NCI-H146 treated with DMSO at 0.1 percent for 48 hours (cell line): ENCODE measurements around the gene GTF2A1L.
"Not testable (repeated sequence)": the region's sequence is repeated elsewhere in the genome, so short reads cannot be mapped to it uniquely, and the experiment has no call there.

Source experiments
- DNase-seq: peaks from one replicate; lab custom pipeline; 2025; ENCODE audit not compliant: unreplicated experiment; lab: John Stamatoyannopoulos, UW

Gene GTF2A1L

GRCh38 chr2:48695991-48696390, 78.3 kb downstream of the GTF2A1L start:
- DNase-seq, result no peak

DNA sequence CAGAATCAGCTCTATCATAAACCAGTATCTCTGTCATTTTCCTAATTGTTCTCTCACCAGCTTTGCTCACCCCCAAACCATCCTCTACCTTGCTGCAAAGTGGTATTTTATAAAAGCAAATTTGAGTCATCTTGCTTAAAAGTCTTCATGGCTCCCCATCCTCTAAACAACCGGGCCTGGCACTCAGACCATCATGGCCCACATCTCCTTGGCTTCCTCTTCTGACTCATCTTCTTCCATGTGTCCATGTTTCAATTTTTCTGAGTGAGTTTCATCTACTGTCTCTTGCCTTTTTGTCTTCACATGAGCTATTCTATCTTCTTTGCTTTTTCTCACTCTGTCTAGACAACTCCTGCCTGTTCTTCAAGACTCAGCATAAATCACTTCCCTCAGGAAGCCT, 79.2 kb downstream of the GTF2A1L start:
- no peak for DNase-seq

DNA sequence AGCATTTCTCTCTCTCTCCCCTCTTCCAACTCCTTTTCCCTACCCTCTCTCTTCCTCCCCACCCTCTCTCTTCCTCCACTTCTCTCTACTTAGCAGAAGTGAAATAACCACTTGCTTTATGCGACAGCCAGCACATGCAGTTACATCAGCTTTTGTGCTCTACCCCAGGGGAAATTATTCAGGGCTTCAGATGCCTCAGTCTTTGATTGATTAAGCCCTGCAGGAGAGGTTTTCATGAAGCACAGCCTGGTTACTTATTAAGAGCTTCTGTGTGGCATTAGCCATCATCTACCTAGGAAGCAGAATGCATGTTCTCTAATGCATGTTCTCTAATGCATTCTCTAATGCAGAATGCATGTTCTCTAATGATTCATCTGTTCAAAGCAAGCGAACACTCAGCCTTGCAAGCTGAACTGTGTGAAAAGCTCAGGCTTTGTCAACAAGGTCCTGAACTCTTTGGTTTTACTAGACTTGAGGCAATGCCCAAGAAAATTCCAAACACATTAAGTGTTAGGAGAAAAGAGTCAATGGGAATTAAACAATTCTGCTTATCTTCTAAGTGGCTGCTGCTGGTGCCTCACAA, 81.8 kb downstream of the GTF2A1L start:
- DNase-seq, result no peak

GRCh38 chr2:48703621-48704020, 86.0 kb downstream of the GTF2A1L start:
- not testable (repeated sequence) for DNase-seq

- DNase-seq, result no peak
These were observed 89.8 kb downstream of the GTF2A1L start for GRCh38 chr2:48707466-48707865.

DNA sequence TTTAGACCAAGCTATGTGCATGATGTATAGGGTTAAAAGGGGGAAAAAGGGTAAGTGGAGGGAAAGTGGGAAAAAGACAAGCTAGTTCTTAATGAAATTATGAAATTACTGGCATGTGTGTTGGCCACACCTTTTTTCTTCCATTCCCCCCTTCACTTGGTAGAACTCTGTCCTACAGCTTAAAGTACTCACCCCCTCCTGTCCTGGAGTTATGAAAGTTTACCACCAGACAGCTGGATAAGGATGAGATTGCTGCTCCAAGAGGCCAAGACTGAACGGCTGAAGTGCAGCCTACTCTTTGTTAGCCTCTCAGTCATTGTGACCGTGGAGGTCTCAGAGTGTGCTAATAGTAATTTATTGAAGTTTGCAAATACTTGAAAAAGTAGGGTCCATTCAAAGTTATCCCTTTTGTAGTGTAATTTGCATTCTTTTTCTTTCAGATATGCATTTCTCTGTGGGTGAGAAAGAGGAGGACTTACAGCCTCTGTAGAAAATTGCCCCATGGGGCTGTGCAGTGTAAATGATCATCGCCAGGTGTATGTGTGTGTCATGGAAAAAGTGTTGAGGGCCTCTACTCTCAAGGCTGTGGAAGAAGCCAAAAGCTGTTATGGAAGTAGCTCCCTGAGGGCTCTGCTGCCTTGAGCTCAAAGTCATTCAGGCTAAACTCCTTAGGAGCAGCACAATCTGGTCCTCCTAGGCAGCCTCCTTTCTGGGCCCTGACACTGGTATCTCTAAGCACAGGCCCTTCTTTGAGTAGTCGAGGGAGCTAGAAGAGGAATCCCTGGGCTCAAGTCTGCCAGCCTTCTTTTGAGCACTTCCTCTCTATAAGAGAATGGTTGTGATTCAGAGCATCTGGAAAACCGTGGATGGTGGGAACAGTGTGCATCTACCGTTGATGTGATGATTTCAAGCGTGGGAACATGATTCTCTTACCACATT, 91.7 kb downstream of the GTF2A1L start:
- DNase-seq, result no peak

- no peak for DNase-seq
These were observed 93.7 kb downstream of the GTF2A1L start for GRCh38 chr2:48711343-48711742.

GRCh38 chr2:48712151-48712550, 94.5 kb downstream of the GTF2A1L start:
- no peak for DNase-seq

GRCh38 chr2:48713647-48714046, 96.0 kb downstream of the GTF2A1L start:
- DNase-seq, result no peak

DNA sequence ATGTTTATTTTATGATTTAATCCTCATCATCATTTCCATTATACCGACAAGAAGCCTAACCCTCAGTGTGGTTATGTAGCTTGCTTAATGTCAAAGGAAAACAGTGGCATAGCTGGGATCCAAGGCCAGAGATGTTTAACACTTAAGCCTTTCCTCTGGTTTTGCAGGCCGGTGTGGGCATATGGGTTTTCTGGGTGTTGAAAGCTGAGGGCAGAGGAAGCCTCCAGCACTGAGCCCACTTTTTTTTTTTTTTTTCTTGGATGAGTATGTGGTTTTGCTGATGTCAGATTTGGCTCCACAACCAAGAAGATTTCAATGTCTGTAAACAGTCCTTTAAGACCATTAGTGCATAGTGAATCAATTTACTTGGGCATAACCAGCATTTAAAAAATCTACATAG, 96.6 kb downstream of the GTF2A1L start:
- DNase-seq, result no peak

DNA sequence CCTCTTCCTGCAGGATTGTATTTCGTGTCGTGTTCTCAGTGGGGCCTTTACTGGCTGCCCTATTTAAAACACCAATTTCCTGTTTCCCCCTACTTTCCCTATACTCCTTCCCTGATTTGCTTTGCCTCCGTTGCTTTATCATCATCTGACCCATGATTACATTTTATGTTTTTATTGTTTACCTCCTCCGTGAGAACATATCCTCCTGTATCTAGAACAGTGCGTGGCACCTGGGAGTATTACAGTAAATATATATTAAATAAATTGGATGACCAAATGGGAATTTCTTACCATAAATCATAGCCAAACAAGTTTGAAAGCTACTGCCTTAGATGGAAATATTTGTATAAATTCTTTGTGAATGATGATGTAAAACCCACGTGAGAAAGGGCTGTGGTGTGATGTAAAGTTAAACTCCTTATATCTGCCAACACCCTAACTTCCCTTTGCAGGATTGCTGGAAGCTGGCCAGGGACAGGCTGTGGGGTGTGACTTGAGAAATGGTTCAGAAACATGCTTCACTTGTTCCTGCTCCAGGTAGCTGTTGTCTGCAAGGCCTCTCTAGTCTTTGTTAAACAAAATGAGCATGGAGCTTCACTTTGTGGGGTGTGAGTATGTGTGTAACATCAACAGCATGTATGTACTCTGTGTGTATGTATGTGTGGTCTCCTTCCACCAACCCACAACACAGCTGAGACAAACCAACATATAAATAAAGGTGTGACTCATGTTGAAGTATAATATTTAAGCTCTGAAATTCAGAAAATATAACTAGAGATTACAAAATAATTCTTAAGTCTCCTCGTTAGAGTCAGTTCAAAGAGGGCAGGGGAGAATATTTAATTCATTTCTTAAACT, 97.6 kb downstream of the GTF2A1L start:
- DNase-seq, result no peak

- no peak for DNase-seq
These were observed 98.3 kb downstream of the GTF2A1L start for GRCh38 chr2:48715956-48716355.

GRCh38 chr2:48717846-48718245, 100.2 kb downstream of the GTF2A1L start:
- no peak for DNase-seq

GRCh38 chr2:48719480-48720177, 102.0 kb downstream of the GTF2A1L start:
- no peak for DNase-seq

GRCh38 chr2:48721158-48721557, 103.5 kb downstream of the GTF2A1L start:
- DNase-seq, result no peak

DNA sequence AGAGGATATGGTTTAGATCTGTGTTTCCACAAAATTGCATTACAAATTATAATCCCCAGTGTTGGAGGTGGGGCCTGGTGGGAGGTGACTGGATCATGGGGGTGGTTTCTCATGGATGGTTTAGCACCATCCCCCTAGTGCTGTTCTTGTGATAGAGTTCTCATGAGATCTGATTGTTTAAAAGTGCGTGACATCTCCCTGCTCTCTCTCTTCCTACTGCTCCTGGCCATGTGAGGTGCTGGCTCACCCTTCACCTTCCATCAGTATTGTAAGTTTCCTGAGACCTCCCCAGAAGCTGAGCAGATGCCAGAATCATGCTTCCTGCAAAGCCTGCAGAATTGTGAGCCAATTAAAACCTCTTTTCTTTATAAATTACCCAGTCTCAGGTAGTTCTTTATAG, 104.7 kb downstream of the GTF2A1L start:
- DNase-seq, result no peak

DNA sequence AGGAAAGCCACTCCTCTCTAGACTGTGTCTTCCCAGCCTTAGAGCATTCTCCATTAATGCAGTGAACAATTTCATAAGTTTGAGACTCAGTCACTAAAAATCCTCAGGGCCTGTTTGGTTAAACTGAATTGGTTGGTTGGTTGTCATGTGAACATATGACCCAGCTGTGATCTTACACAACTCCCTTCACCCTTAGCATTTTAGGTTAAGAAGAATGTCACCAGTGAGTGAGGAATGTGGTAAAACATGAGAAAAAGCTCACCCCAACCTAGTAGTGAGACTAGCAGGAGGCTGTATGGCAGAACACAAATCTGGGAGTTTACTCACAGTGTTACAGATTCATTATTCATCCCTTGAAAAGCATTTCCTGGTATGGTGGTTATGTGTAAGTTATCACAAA, 105.5 kb downstream of the GTF2A1L start:
- DNase-seq, result no peak

DNA sequence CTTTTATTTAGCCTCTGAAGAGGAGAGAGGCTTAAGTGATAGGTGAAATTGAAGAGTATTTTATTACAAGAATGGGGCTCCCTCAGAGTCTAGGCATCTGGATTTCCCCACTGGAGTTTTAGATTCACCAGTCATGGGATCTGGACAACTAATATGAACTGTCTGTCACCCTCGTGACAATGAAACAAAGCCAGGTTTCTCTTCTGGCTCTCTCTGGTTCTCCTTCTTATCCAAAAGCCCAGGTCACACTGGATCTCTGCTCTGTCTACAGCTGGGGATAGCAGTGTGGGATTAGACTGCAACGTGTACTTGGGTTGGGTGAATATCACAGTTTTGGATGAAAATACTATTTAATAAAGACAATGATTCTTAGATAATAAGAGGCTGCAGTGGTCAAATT, 106.6 kb downstream of the GTF2A1L start:
- DNase-seq, result no peak

- no peak for DNase-seq
These were observed 108.2 kb downstream of the GTF2A1L start for GRCh38 chr2:48725696-48726494.

DNA sequence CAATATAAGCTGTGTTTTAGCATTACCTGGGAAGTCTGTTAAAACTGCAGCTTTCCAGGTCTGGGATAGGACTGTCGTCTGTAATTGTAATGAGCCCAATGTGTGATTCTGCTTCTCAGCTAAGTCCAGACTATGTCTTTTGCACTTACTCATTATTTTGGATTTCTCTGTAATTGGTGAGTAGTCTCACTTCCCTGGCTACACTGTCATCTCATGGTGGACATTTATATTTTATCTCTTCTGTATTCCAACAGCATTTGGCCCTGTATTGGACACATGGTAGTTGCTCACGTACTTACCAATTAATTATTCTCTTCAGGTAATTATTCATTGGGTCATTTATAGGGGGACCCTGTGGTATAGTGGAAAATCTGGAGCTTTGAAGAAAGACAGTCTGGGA, 109.9 kb downstream of the GTF2A1L start:
- no peak for DNase-seq
